ENCODE data around the gene SUN2. TPM values are rescaled to one million over a fixed set of nuclear protein-coding genes. Genes with fewer than 3 reads are reported as not detected.

The SUN2 gene
- total and polyA plus RNA-seq, 2 of the 4 experiments (the other 2 are of a cell fraction): 27.8 to 50.0 TPM

DNA sequence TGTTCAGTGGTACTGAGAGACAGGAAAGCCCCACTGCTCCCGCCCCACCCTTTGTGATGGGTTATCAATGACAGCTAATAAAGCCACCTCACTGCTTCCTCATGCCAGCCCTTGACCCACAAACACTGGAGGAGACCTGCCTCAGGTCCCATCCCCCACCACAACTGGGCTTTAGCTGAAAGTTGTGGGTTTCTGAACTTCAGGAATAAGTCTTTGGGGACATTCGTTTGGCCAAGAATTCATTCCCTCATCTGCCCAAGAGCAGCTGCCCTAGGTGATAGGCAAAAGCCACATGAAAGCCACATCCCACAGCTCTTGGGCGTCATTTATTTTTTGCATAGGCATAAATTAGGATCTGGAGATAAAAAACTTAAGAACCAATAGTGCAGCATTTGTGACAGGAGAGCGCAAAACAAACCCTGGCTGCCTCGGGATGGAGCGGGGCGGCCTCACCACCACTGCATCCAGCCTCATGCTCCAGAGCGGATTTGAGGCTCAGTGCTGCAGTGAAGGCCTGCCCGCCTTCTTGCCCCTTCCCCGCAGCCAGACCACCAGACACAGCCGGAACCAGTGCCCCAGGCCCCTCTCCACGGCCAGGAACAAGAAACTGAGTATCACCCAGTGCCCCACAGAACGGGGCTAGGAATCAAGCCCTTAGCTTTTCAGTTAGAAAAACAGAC, 21.2 kb downstream of the SUN2 start:
- H3K9me1 ChIP-seq (ENCODE audit: insufficient read depth, low read length): no peaks in the 10 kb centered on the region
- no TSS peak for BruUV-seq (replicated peaks)
- no peak overlapping the region for H3K23ac ChIP-seq (ENCODE audit: low read depth, low read length)
- no peak overlapping the region for H3K4me3 ChIP-seq (ENCODE audit: insufficient read depth, low read depth, low read length)
- no peak overlapping the region for H3K9ac ChIP-seq (ENCODE audit: low read depth, low read length)
- H3K4ac ChIP-seq (ENCODE audit: low read depth, low read length): no peak overlapping the region
- H3K9me3 ChIP-seq (ENCODE audit: control insufficient read depth, insufficient read depth, low read length): no peaks in the 10 kb centered on the region
- no peak overlapping the region for H3K27ac ChIP-seq (ENCODE audit: insufficient read depth, low read length)
- no peak overlapping the region for H4K8ac ChIP-seq (ENCODE audit: low read depth in 2 of 2, low read length in 2 of 2)
- whole genome bisulfite sequencing, 2 experiments (ENCODE audit: extremely low coverage in 2 of 2, insufficient read length in 1 of 2): 95% methylated on average over 4 of the region's 13 CpGs; no CpG with 5 or more reads in 1 of the 2 experiments
- H3K36me3 ChIP-seq (ENCODE audit: control insufficient read depth, insufficient read depth, low read length): peaks cover 77% of the 10 kb centered on the region
- no peak overlapping the region for H3K4me2 ChIP-seq (ENCODE audit: low read depth, low read length)
- H2AFZ ChIP-seq (replicated peaks; ENCODE audit: low read length, poor library complexity): no peak overlapping the region
- DNase-seq: no peak
- dilution Hi-C loops (cut with HindIII; ENCODE audit: low sequenced_read_pairs, unreplicated experiment): no loop called here
- peaks cover 0 to 24% of the 10 kb centered on the region in 2 experiments; a peak in 2 of 4 replicates for H3K79me1 ChIP-seq (ENCODE audit: low read depth in 1 of 2, low read length in 2 of 2)
- H2BK120ac ChIP-seq (ENCODE audit: low read depth, low read length): no peak overlapping the region
- H2BK20ac ChIP-seq (ENCODE audit: low read depth, low read length): no peak overlapping the region
- no peak overlapping the region for H3K14ac ChIP-seq (replicated peaks; ENCODE audit: low read depth, low read length)
- H3K18ac ChIP-seq (ENCODE audit: low read depth, low read length): no peak overlapping the region
- in situ Hi-C loops (cut with MboI; ENCODE audit: low sequenced_read_pairs): no loop called here
- no peak overlapping the region for H2BK15ac ChIP-seq (ENCODE audit: low read depth, low read length)
- TF ChIP-seq CEBPB (IDR thresholded peaks at IDR 0.05; ENCODE audit: low read depth, low read length) (no peak), RCOR1 (IDR thresholded peaks at IDR 0.05; ENCODE audit: insufficient replicate concordance, low read length) (no peak), FOS (IDR thresholded peaks at IDR 0.05; ENCODE audit: low read depth, low read length) (no peak)
- TF ChIP-seq, protein P1, sequence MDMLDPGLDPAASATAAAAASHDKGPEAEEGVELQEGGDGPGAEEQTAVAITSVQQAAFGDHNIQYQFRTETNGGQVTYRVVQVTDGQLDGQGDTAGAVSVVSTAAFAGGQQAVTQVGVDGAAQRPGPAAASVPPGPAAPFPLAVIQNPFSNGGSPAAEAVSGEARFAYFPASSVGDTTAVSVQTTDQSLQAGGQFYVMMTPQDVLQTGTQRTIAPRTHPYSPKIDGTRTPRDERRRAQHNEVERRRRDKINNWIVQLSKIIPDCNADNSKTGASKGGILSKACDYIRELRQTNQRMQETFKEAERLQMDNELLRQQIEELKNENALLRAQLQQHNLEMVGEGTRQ (IDR thresholded peaks at IDR 0.05; ENCODE audit: low read depth, low read length): no peak
- peaks cover 18% of the 10 kb centered on the region for H4K20me1 ChIP-seq (ENCODE audit: insufficient read depth, low read length)
- no peak overlapping the region for H4K91ac ChIP-seq (ENCODE audit: insufficient read depth, low read depth, low read length)
- POLR2A ChIA-PET (ENCODE audit: unreplicated experiment): no interaction called here
- H2BK5ac ChIP-seq (ENCODE audit: low read depth, low read length, poor library complexity, severe bottlenecking): no peak overlapping the region
- no peaks in the 10 kb centered on the region for H3K27me3 ChIP-seq (ENCODE audit: control insufficient read depth, insufficient read depth, low read length)
- H3K56ac ChIP-seq (ENCODE audit: extremely low read depth, insufficient read depth, low read length): no peak overlapping the region
- intact Hi-C loops (cut with micrococcal nuclease): no loop called here
- no peak for ATAC-seq (ENCODE audit: low read depth)
- no peak overlapping the region for H4K5ac ChIP-seq (ENCODE audit: low read depth, low read length)
- H2AK5ac ChIP-seq (ENCODE audit: low read depth, low read length): no peak overlapping the region
- CTCF ChIA-PET: interaction anchor here (2.4 kb wide), 1 partner anchor 10 kb away, joined by 11 read pairs; no protein-coding TSS in a partner anchor
- no peak overlapping the region for H2AK9ac ChIP-seq (replicated peaks; ENCODE audit: low read depth, low read length, poor library complexity)
- peaks cover 5% of the 10 kb centered on the region for H3K4me1 ChIP-seq (ENCODE audit: control insufficient read depth, insufficient read depth, low read length)
